ENCODE data around the gene MRPS18B.

The MRPS18B gene

DNA sequence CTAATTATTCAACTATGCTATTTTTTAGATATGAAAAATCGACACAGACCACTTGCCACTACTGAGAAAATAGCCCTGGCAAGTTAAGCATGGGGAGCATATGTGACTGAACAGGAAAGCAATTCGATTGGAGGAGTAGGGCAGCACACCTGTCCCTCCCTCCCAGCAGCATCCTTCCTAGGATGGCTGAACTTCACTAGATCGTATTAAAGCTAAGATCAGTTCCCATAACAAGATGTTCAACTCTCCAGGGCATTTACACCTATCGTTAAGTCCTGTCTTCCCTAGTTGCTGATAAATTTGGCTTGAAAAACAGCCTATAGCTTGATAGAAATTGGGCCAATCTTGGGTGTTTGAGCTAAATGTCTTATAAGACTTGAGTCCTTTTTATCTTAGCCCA, 7.6 kb upstream of the MRPS18B start:
- no peak for DNase-seq (ENCODE audit: low read depth, low spot score)
- TF ChIP-seq, protein P1, sequence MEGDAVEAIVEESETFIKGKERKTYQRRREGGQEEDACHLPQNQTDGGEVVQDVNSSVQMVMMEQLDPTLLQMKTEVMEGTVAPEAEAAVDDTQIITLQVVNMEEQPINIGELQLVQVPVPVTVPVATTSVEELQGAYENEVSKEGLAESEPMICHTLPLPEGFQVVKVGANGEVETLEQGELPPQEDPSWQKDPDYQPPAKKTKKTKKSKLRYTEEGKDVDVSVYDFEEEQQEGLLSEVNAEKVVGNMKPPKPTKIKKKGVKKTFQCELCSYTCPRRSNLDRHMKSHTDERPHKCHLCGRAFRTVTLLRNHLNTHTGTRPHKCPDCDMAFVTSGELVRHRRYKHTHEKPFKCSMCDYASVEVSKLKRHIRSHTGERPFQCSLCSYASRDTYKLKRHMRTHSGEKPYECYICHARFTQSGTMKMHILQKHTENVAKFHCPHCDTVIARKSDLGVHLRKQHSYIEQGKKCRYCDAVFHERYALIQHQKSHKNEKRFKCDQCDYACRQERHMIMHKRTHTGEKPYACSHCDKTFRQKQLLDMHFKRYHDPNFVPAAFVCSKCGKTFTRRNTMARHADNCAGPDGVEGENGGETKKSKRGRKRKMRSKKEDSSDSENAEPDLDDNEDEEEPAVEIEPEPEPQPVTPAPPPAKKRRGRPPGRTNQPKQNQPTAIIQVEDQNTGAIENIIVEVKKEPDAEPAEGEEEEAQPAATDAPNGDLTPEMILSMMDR (IDR thresholded peaks at IDR 0.05; ENCODE audit: insufficient read depth, low read length, missing control alignments): no peak
- ChIA-PET CTCF (interaction anchor here (1.2 to 1.6 kb wide), 2 partner anchors 9 to 13 kb away, joined by 7 to 13 read pairs; no protein-coding TSS in a partner anchor), POLR2A (interaction anchor here (1.0 kb wide), 2 partner anchors 9 to 12 kb away, joined by 3 to 4 read pairs; no protein-coding TSS in a partner anchor)
- no peak overlapping the region for H3K4me3 ChIP-seq (ENCODE audit: low read depth, low read length)

DNA sequence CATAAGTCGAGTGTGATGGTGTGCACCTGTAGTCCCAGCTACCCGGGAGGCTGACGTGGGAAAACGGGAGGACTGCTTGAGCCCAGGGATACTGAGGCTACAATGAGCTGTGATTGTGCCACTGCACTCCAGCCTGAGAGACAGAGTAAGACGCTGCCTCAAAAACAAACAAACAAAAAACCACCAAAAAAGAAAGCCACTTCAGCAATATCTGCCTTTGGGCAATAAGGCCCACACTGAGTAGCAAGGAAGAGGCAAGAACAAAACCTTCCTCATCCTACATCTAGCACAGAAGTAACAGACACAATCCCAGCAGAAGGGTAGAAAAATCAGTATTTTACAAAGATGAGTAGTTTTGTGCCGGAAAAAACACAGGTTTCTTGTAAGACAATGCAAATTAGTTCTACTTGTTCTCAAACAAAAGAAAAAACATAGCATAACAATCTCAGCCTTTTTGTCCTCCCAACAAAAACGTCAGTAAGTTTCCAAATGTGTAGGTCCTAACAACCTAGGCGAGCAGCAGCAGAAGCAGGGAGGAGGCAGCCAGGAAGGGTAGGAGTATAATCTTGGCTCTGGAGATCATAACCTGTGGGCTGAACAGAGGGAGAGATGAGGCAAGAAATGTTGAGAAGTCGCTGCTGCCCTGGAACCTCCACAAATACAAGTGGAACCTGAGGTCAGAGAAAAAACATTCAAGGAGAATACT, 6.3 kb upstream of the MRPS18B start:
- no peak for DNase-seq (ENCODE audit: low read depth, low spot score)
- POLR2A ChIA-PET: interaction anchor here (0.5 to 3.0 kb wide), 3 partner anchors 14 to 170 kb away, joined by 3 to 20 read pairs (median 3); no protein-coding TSS in a partner anchor
- TF ChIP-seq, protein P1 (IDR thresholded peaks at IDR 0.05; ENCODE audit: insufficient read depth, low read length, missing control alignments): no peak
- CTCF ChIA-PET: interaction anchor here (1.2 to 1.7 kb wide), 4 partner anchors 11 to 111 kb away, joined by 4 to 13 read pairs (median 6); no protein-coding TSS in a partner anchor
- H3K4me3 ChIP-seq (ENCODE audit: low read depth, low read length): no peak overlapping the region

DNA sequence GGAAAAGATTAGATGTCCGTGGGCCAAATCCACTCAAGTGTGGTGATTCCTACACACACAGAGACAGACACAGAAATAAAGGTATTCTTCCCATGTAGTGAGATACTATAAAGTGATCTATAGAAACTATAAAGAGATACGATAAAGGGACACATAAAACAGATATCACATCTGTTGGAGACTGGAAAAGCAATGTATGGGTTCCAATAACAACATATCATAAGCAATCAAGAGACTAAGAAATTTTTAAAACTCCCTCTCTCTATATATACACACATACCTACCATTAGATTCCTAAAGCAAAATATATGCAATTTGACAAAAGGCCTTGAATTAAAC, 5.8 kb upstream of the MRPS18B start:
- TF ChIP-seq, protein P1 (IDR thresholded peaks at IDR 0.05; ENCODE audit: insufficient read depth, low read length, missing control alignments): no peak
- CTCF ChIA-PET: interaction anchor here (0.9 to 4.1 kb wide), 7 partner anchors 14 to 470 kb away, joined by 3 to 28 read pairs (median 5); no protein-coding TSS in a partner anchor
- H3K4me3 ChIP-seq (ENCODE audit: low read depth, low read length): no peak overlapping the region
- DNase-seq (ENCODE audit: low read depth, low spot score): no peak
- POLR2A ChIA-PET: interaction anchor here (2.3 to 3.0 kb wide), 2 partner anchors 7 to 15 kb away, joined by 11 to 20 read pairs; no protein-coding TSS in a partner anchor

DNA sequence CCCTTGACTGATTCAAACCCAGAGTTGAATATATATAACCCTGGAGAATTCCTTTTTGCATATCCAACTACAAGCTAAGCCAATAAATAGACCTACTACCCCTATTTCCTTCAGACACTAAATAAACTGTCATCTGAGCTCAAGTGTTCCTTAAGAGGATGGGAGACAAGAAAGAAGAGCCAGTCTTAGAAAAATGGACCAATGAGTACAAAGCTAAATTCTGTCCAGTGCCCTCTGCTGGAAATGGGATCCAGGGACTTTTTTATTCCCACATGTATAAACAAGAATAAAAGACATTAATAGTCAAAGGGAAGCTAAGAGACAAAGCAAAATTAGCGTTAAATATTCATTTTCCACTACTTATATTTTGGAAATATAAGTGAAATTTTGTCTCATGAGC, 5.4 kb upstream of the MRPS18B start:
- POLR2A ChIA-PET: interaction anchor here (0.8 to 3.0 kb wide), 5 partner anchors 8 to 75 kb away, joined by 3 to 20 read pairs (median 4); no protein-coding TSS in a partner anchor
- no peak overlapping the region for H3K4me3 ChIP-seq (ENCODE audit: low read depth, low read length)
- no peak for DNase-seq (ENCODE audit: low read depth, low spot score)
- CTCF ChIA-PET: interaction anchor here (0.9 to 4.1 kb wide), 7 partner anchors 14 to 470 kb away, joined by 3 to 28 read pairs (median 5); no protein-coding TSS in a partner anchor
- TF ChIP-seq, protein P1 (IDR thresholded peaks at IDR 0.05; ENCODE audit: insufficient read depth, low read length, missing control alignments): peak; percentile 10

DNA sequence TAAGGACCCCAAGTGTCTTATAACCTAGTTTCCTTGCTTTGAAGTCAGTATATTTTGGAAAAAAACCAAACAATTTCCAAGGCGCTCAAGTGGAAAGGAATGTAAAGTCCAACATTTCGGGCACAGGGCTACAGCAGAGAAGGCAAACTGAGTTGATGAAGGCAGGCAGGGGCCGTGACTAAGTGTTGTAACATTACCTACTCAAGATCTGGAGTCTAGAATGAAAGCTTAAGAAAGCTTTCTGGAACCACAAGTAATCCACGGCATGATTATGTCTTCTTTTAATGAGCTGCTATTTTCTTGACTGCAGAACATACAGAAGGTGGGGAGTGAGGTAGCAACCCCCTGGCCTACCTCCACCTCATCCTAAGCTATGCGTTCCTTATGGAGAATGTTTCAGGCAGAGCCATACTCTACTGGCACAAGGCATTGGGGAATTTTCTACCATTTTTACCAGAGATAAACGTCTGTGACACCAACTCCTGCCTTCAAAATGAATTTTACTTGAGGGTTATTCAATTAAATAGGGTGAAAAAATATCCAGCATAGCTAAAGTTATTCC, 4.9 kb upstream of the MRPS18B start:
- TF ChIP-seq, protein P1 (IDR thresholded peaks at IDR 0.05; ENCODE audit: insufficient read depth, low read length, missing control alignments): no peak
- no peak for DNase-seq (ENCODE audit: low read depth, low spot score)
- ChIA-PET POLR2A (interaction anchor here (0.8 to 3.0 kb wide), 9 partner anchors 8 to 75 kb away, joined by 3 to 20 read pairs (median 5); partner anchors contain the start of gene C6orf136), CTCF (interaction anchor here (0.9 to 4.1 kb wide), 8 partner anchors 15 to 470 kb away, joined by 3 to 28 read pairs (median 5); no protein-coding TSS in a partner anchor)
- H3K4me3 ChIP-seq (ENCODE audit: low read depth, low read length): no peak overlapping the region

Data from AG04449 (cell line).